NT2/D1 (cell line): ENCODE data around the gene YAP1.

Source experiments
- SUZ12 ChIP-seq: IDR thresholded peaks from 2 replicates; pipeline ENCODE4 v1.6.1; 2011; ENCODE audit not compliant: insufficient read length, insufficient read depth; ENCODE audit errors: extremely low read depth
- ZNF274 ChIP-seq: IDR thresholded peaks from 2 replicates; pipeline ENCODE4 v1.6.1; 2011; ENCODE audit warnings: mild to moderate bottlenecking, low read depth, low read length

DNA sequence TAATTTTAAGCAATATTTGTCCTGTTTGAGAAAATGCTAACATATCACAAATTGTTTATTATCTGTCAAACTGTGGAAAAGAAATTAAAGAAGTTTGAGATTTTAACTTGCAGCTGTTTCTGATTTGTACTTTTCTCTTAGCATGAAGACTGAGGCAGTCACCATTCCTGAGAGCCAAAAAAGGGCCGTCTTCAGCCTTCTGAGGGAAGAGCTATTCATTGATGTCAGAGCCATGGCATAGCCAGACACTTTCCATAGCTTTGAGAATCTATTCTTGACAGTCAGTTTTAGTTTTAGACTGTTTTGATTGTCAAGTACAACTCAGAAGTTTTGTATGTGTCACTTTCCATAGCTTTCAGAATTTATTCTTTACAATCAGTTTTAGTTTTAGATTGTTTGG is 32.1 kb downstream of the YAP1 start:
- TF ChIP-seq SUZ12 (no peak), ZNF274 (no peak)
